CD4-positive, alpha-beta memory T cell (primary cell): ENCODE results near the gene CEBPG. TPM values are rescaled to one million over a fixed set of nuclear protein-coding genes. Genes with fewer than 3 reads are reported as not detected.

Experiments used
- CTCF ChIA-PET: fragments of 350-600 bp; sonication (Branson Sonifier 250); formaldehyde crosslinking; loops from one replicate; lab custom pipeline; 2021; ENCODE audit warnings: inconsistent platforms; ENCODE audit not compliant: partially characterized antibody; lab: Charles Lee
- POLR2A ChIA-PET: fragments of 350-600 bp; sonication (Branson Sonifier 250); formaldehyde crosslinking; loops from one replicate; lab custom pipeline; 2021; ENCODE audit not compliant: partially characterized antibody; lab: Charles Lee
- DNase-seq, 5 donors: peaks; one replicate each; pipeline versions ENCODE4 v3.0.0 to v3.0.0-alpha.2; 2020 to 2022; ENCODE audit warnings: mixed read lengths in 1 of 5
- H3K27ac ChIP-seq: one replicate; pipeline ENCODE4 v1.7.0; 2013; ENCODE audit warnings: low read depth, low read length
- H3K27me3 ChIP-seq: 2 replicates; pipeline ENCODE4 v1.7.0; 2013; ENCODE audit warnings: mild to moderate bottlenecking, low read length, moderate library complexity; ENCODE audit not compliant: insufficient read depth
- H3K36me3 ChIP-seq: 2 replicates; pipeline ENCODE4 v1.7.0; 2013; ENCODE audit warnings: mild to moderate bottlenecking, low read length, moderate library complexity; ENCODE audit not compliant: insufficient read depth
- H3K4me1 ChIP-seq: 2 replicates; pipeline ENCODE4 v1.7.0; 2013; ENCODE audit warnings: mild to moderate bottlenecking, low read length, moderate library complexity; ENCODE audit not compliant: insufficient read depth
- H3K4me3 ChIP-seq, 2 donors: one replicate each; pipeline ENCODE4 v1.7.0; 2013; ENCODE audit warnings: low read length in 2 of 2, mild to moderate bottlenecking in 1 of 2
- H3K9me3 ChIP-seq, 2 donors: one replicate each; pipeline ENCODE4 v1.7.0; 2013; ENCODE audit warnings: low read length in 2 of 2, control low read depth in 1 of 2; ENCODE audit not compliant: control insufficient read depth in 1 of 2
- H3K27ac Mint-ChIP-seq, 7 donors: one replicate each; pipeline ENCODE4 v1.8.0; 2020 to 2021; ENCODE audit warnings: mixed read lengths in 7 of 7, mild to moderate bottlenecking in 6 of 7, inconsistent platforms in 3 of 7, moderate library complexity in 3 of 7
- H3K27me3 Mint-ChIP-seq, 2 donors: one replicate each; pipeline ENCODE4 v1.8.0; 2020 to 2021; ENCODE audit warnings: mixed read lengths in 2 of 2
- H3K36me3 Mint-ChIP-seq, 2 donors: one replicate each; pipeline ENCODE4 v1.8.0; 2020 to 2021; ENCODE audit warnings: mixed read lengths in 2 of 2, inconsistent platforms in 1 of 2, mild to moderate bottlenecking in 1 of 2
- H3K4me1 Mint-ChIP-seq, 4 donors: one replicate each; pipeline ENCODE4 v1.8.0; 2020 to 2021; ENCODE audit warnings: mixed read lengths in 4 of 4, mild to moderate bottlenecking in 1 of 4
- H3K4me3 Mint-ChIP-seq, 8 donors: one replicate each; pipeline ENCODE4 v1.8.0; 2020 to 2021; ENCODE audit warnings: mixed read lengths in 8 of 8, mild to moderate bottlenecking in 7 of 8, moderate library complexity in 6 of 8, inconsistent platforms in 3 of 8
- H3K9me3 Mint-ChIP-seq, 8 donors: one replicate each; pipeline ENCODE4 v1.8.0; 2020 to 2021; ENCODE audit warnings: mixed read lengths in 8 of 8, mild to moderate bottlenecking in 5 of 8, inconsistent platforms in 3 of 8, moderate library complexity in 1 of 8
- intact Hi-C: fragments of 100-400 bp; cut with micrococcal nuclease; formaldehyde crosslinking; loops from one replicate; pipeline ENCODE4 v1.15.1; 2023
- polyA plus RNA-seq, 2 donors: library from polyadenylated mRNA; unstranded; fragments of 300-500 nt; fragmentation: Illumina TruSeq; gene quantifications; one replicate each; pipeline ENCODE4 v1.2.3, GENCODE V29; 2021
- total RNA-seq, 2 experiments: library from RNA; stranded (reverse); gene quantifications; one replicate each; pipeline ENCODE4 v1.2.3, GENCODE V29; 2021

CEBPG gene
- total and polyA plus RNA-seq, 4 experiments from 2014 or later: 8.9 to 27.2 (median 20.1) TPM

GRCh38 chr19:33375837-33376159 is 2.3 kb downstream of the CEBPG start:
- DNase-seq: no peak
- intact Hi-C loops: no loop called here
- Mint-ChIP-seq H3K27me3 (no peaks in the 10 kb centered on the region), H3K9me3 (no peaks in the 10 kb centered on the region), H3K4me1 (peaks cover 45 to 74% (median 55%) of the 10 kb centered on the region in 4 donors), H3K4me3 (peak overlapping the region in 6 of 8 donors; percentile 10 to 94 (median 69)), H3K36me3 (peaks cover 8 to 22% of the 10 kb centered on the region in 2 donors), H3K27ac (peak overlapping the region in 5 of 7 donors; percentile 15 to 88 (median 52))
- no peak overlapping the region for H3K27ac ChIP-seq
- no peak overlapping the region for H3K4me3 ChIP-seq
- H3K27me3 ChIP-seq: no peaks in the 10 kb centered on the region
- no peaks in the 10 kb centered on the region for H3K9me3 ChIP-seq
- CTCF ChIA-PET: interaction anchor here (1.3 kb wide), 1 partner anchor 140 kb away, joined by 3 read pairs; no protein-coding TSS in a partner anchor
- H3K36me3 ChIP-seq: peaks cover 9% of the 10 kb centered on the region
- POLR2A ChIA-PET: interaction anchor here (4.2 kb wide), 1 partner anchor 199 kb away, joined by 29 read pairs; no protein-coding TSS in a partner anchor
- peaks cover 42% of the 10 kb centered on the region for H3K4me1 ChIP-seq

GRCh38 chr19:33376423-33376822 is 2.9 kb downstream of the CEBPG start:
- intact Hi-C loops: no loop called here
- no peak overlapping the region for H3K4me3 ChIP-seq
- POLR2A ChIA-PET: interaction anchor here (0.6 kb wide), 1 partner anchor 140 kb away, joined by 3 read pairs; no protein-coding TSS in a partner anchor
- Mint-ChIP-seq H3K27ac (peak overlapping the region in 3 of 7 donors; percentile 52 to 80 (median 55)), H3K9me3 (no peaks in the 10 kb centered on the region), H3K4me1 (peaks cover 46 to 78% (median 60%) of the 10 kb centered on the region in 4 donors), H3K27me3 (no peaks in the 10 kb centered on the region), H3K4me3 (peak overlapping the region in 4 of 8 donors; percentile 8 to 93 (median 33)), H3K36me3 (peaks cover 11 to 28% of the 10 kb centered on the region in 2 donors)
- CTCF ChIA-PET: interaction anchor here (1.1 kb wide), 1 partner anchor 40 kb away, joined by 4 read pairs; no protein-coding TSS in a partner anchor
- peaks cover 42% of the 10 kb centered on the region for H3K4me1 ChIP-seq
- H3K9me3 ChIP-seq: no peaks in the 10 kb centered on the region
- no peaks in the 10 kb centered on the region for H3K27me3 ChIP-seq
- H3K36me3 ChIP-seq: peaks cover 9% of the 10 kb centered on the region
- no peak overlapping the region for H3K27ac ChIP-seq
- DNase-seq: no peak

GRCh38 chr19:33376941-33377557 is 3.5 kb downstream of the CEBPG start:
- Histone ChIP-seq H3K4me1 (peaks cover 40% of the 10 kb centered on the region), H3K27ac (no peak overlapping the region), H3K9me3 (no peaks in the 10 kb centered on the region), H3K27me3 (no peaks in the 10 kb centered on the region), H3K36me3 (peaks cover 9% of the 10 kb centered on the region), H3K4me3 (no peak overlapping the region)
- H3K27me3 Mint-ChIP-seq: no peaks in the 10 kb centered on the region
- H3K27ac Mint-ChIP-seq: peak overlapping the region in 3 of 7 donors; percentile 71 to 81 (median 80)
- H3K4me1 Mint-ChIP-seq: peaks cover 51 to 84% (median 65%) of the 10 kb centered on the region in 4 donors
- ChIA-PET POLR2A (interaction anchor here (0.6 kb wide), 1 partner anchor 141 kb away, joined by 3 read pairs; no protein-coding TSS in a partner anchor), CTCF (interaction anchor here (1.1 kb wide), 2 partner anchors 39 to 75 kb away, joined by 3 to 4 read pairs; partner anchors contain the start of gene CEBPA)
- peak overlapping the region in 2 of 8 donors; percentile 8 to 18 for H3K4me3 Mint-ChIP-seq
- peaks cover 11 to 33% of the 10 kb centered on the region in 2 donors for H3K36me3 Mint-ChIP-seq
- H3K9me3 Mint-ChIP-seq: no peaks in the 10 kb centered on the region
- no peak for DNase-seq
- intact Hi-C loops: no loop called here

GRCh38 chr19:33377586-33378475 is 4.3 kb downstream of the CEBPG start:
- Mint-ChIP-seq H3K4me3 (no peak overlapping the region), H3K9me3 (no peaks in the 10 kb centered on the region), H3K27ac (peak overlapping the region in 3 of 7 donors; percentile 21 to 76 (median 50)), H3K36me3 (peaks cover 11 to 33% of the 10 kb centered on the region in 2 donors), H3K4me1 (peaks cover 54 to 80% (median 67%) of the 10 kb centered on the region in 4 donors), H3K27me3 (no peaks in the 10 kb centered on the region)
- intact Hi-C loops: no loop called here
- Histone ChIP-seq H3K27me3 (no peaks in the 10 kb centered on the region), H3K4me1 (peaks cover 37% of the 10 kb centered on the region), H3K9me3 (no peaks in the 10 kb centered on the region), H3K36me3 (peaks cover 9% of the 10 kb centered on the region), H3K4me3 (no peak overlapping the region), H3K27ac (no peak overlapping the region)
- DNase-seq: no peak
- ChIA-PET POLR2A (interaction anchor here (1.1 to 2.1 kb wide), 2 partner anchors 8 to 201 kb away, joined by 4 to 5 read pairs; no protein-coding TSS in a partner anchor), CTCF (interaction anchor here (1.1 kb wide), 2 partner anchors 38 to 75 kb away, joined by 3 to 4 read pairs; partner anchors contain the start of gene CEBPA)

- ChIA-PET POLR2A (interaction anchor here (2.1 kb wide), 1 partner anchor 203 kb away, joined by 5 read pairs; no protein-coding TSS in a partner anchor), CTCF (interaction anchor here (1.3 kb wide), 1 partner anchor 25 kb away, joined by 3 read pairs; no protein-coding TSS in a partner anchor)
- no peak overlapping the region for H3K4me3 ChIP-seq
- Mint-ChIP-seq H3K27ac (peak overlapping the region in 3 of 7 donors; percentile 29 to 43 (median 34)), H3K4me3 (no peak overlapping the region), H3K27me3 (no peaks in the 10 kb centered on the region), H3K9me3 (no peaks in the 10 kb centered on the region), H3K36me3 (peaks cover 11 to 37% of the 10 kb centered on the region in 2 donors), H3K4me1 (peaks cover 55 to 82% (median 69%) of the 10 kb centered on the region in 4 donors)
- intact Hi-C loops: no loop called here
- DNase-seq: no peak
- H3K4me1 ChIP-seq: peaks cover 36% of the 10 kb centered on the region
- H3K9me3 ChIP-seq: no peaks in the 10 kb centered on the region
- peaks cover 9% of the 10 kb centered on the region for H3K36me3 ChIP-seq
- no peaks in the 10 kb centered on the region for H3K27me3 ChIP-seq
- no peak overlapping the region for H3K27ac ChIP-seq
These were observed 5.8 kb downstream of the CEBPG start for GRCh38 chr19:33379151-33379829.

GRCh38 chr19:33381101-33381500 is 7.6 kb downstream of the CEBPG start:
- Mint-ChIP-seq H3K27me3 (no peaks in the 10 kb centered on the region), H3K4me1 (peaks cover 38 to 63% (median 51%) of the 10 kb centered on the region in 4 donors), H3K27ac (peak overlapping the region in 2 of 7 donors; percentile 17 to 63), H3K36me3 (peaks cover 11 to 44% of the 10 kb centered on the region in 2 donors), H3K9me3 (no peaks in the 10 kb centered on the region), H3K4me3 (no peak overlapping the region)
- Histone ChIP-seq H3K4me3 (no peak overlapping the region), H3K36me3 (peaks cover 9% of the 10 kb centered on the region), H3K27me3 (no peaks in the 10 kb centered on the region), H3K9me3 (no peaks in the 10 kb centered on the region), H3K4me1 (peaks cover 18% of the 10 kb centered on the region), H3K27ac (no peak overlapping the region)
- ChIA-PET POLR2A (no interaction called here), CTCF (interaction anchor here (0.9 to 1.0 kb wide), 2 partner anchors 34 to 144 kb away, joined by 3 to 4 read pairs; no protein-coding TSS in a partner anchor)
- intact Hi-C loops: no loop called here
- DNase-seq: no peak
